HCT116 (cell line): ENCODE results near the gene KCNQ1OT1. TPM values are rescaled to one million over a fixed set of nuclear protein-coding genes. Genes with fewer than 3 reads are reported as not detected.

Experiments
- ATAC-seq: fragments of 200-7000 bp; cut with Tn5 transposase; 2 replicates; pipeline ENCODE4 v1.9.1; 2020; ENCODE audit warnings: mild to moderate bottlenecking, moderate library complexity
- BruUV-seq: library from RNA; stranded (reverse); fragments of 400-500 nt; replicated peaks from 2 replicates; lab custom pipeline; 2021; lab: Mats Ljungman, UMichigan
- CTCF ChIA-PET: fragments of 300-600 bp; sonication (Branson Sonifier 250); formaldehyde crosslinking; loops from one replicate; lab custom pipeline; 2021; ENCODE audit warnings: antibody characterized with exemption; lab: Charles Lee
- POLR2A ChIA-PET: fragments of 300-600, 350-600 bp; sonication (Branson Sonifier 250); formaldehyde crosslinking; loops from one replicate; lab custom pipeline; 2021; ENCODE audit warnings: antibody characterized with exemption; lab: Charles Lee
- RAD21 ChIA-PET, 2 experiments: fragments of 300-600 bp; sonication (Branson Sonifier 250); formaldehyde crosslinking; loops; one replicate each; lab custom pipeline; 2023; ENCODE audit warnings: low total read pairs in 2 of 2; ENCODE audit not compliant: uncharacterized antibody in 2 of 2, unreplicated experiment in 2 of 2, low non-redundant PET in 1 of 2; lab: Charles Lee
- DNase-seq: peaks from one replicate; pipeline ENCODE4 v3.0.0-alpha.2; 2010; ENCODE audit warnings: low read depth, low spot score
- H2AFZ ChIP-seq: fragments of 200-600 bp; shearing (Covaris generic), sonication (generic); 2 replicates; pipeline ENCODE4 v1.6.1; 2017; ENCODE audit warnings: low read depth, mixed run types, mixed read lengths, antibody characterized with exemption, low read length; ENCODE audit not compliant: poor library complexity, severe bottlenecking
- H3K27ac ChIP-seq: 2 replicates; pipeline ENCODE4 v1.5.1; 2012; ENCODE audit warnings: low read depth, low read length
- H3K27me3 ChIP-seq: fragments of 200-600 bp; sonication (generic); 2 replicates; pipeline ENCODE4 v1.6.1; 2016; ENCODE audit warnings: mixed run types, low read length, mixed read lengths; ENCODE audit not compliant: insufficient read depth
- H3K36me3 ChIP-seq, 2 experiments: fragments of 200-500 bp in 1 of 2; fragments of 200-600 bp in 1 of 2; sonication (Bioruptor generic) in 1 of 2; sonication (generic) in 1 of 2; 2 replicates each; pipeline versions ENCODE4 v1.5.1 to v1.6.1; 2014 to 2016; ENCODE audit warnings: low read length in 2 of 2, inconsistent platforms in 1 of 2, mixed read lengths in 1 of 2, mixed run types in 1 of 2; ENCODE audit not compliant: insufficient read depth in 2 of 2, control insufficient read depth in 1 of 2
- H3K4me1 ChIP-seq, 2 experiments: fragments of 200-600 bp in 1 of 2; sonication (generic) in 1 of 2; 2 replicates each; pipeline versions ENCODE4 v1.5.1 to v1.6.1; 2012 to 2017; ENCODE audit warnings: low read length in 2 of 2, inconsistent platforms in 1 of 2, mild to moderate bottlenecking in 1 of 2, mixed read lengths in 1 of 2, mixed run types in 1 of 2, moderate library complexity in 1 of 2; ENCODE audit not compliant: insufficient read depth in 2 of 2, control insufficient read depth in 1 of 2
- H3K4me2 ChIP-seq: fragments of 200-600 bp; sonication (generic); 2 replicates; pipeline ENCODE4 v1.6.1; 2017; ENCODE audit warnings: mixed run types, low read length, mixed read lengths
- H3K4me3 ChIP-seq, 2 experiments: fragments of 200-600 bp in 1 of 2; sonication (generic) in 1 of 2; replicated peaks in 1 of 2; 2 replicates each; pipeline ENCODE4 v1.5.1; 2011 to 2016; ENCODE audit warnings: low read length in 2 of 2, control low read depth in 1 of 2, low read depth in 1 of 2, mild to moderate bottlenecking in 1 of 2, mixed read lengths in 1 of 2, mixed run types in 1 of 2
- H3K79me2 ChIP-seq: fragments of 200-600 bp; sonication (generic); 2 replicates; pipeline ENCODE4 v1.6.1; 2017; ENCODE audit warnings: mild to moderate bottlenecking, mixed run types, low read length, moderate library complexity, mixed read lengths; ENCODE audit not compliant: insufficient read depth
- H3K9ac ChIP-seq: fragments of 200-600 bp; sonication (generic); 2 replicates; pipeline ENCODE4 v1.6.1; 2016; ENCODE audit warnings: low read length, mixed read lengths
- H3K9me2 ChIP-seq: fragments of 200-600 bp; sonication (generic), shearing (Covaris generic); 2 replicates; pipeline ENCODE4 v1.6.1; 2017; ENCODE audit warnings: mixed run types, mild to moderate bottlenecking, moderate library complexity; ENCODE audit not compliant: insufficient read depth
- H3K9me3 ChIP-seq, 2 experiments: fragments of 200-500 bp in 1 of 2; fragments of 200-600 bp in 1 of 2; sonication (Bioruptor generic) in 1 of 2; sonication (generic) in 1 of 2; 2 replicates each; pipeline ENCODE4 v1.6.1; 2014 to 2017; ENCODE audit warnings: low read length in 2 of 2, mixed read lengths in 2 of 2, inconsistent platforms in 1 of 2, low read depth in 1 of 2, mild to moderate bottlenecking in 1 of 2, mixed run types in 1 of 2, moderate library complexity in 1 of 2; ENCODE audit not compliant: control insufficient read depth in 1 of 2, insufficient read depth in 1 of 2
- H4K20me1 ChIP-seq: fragments of 200-600 bp; sonication (generic), shearing (Covaris generic); 2 replicates; pipeline ENCODE4 v1.6.1; 2017; ENCODE audit warnings: mixed run types, mild to moderate bottlenecking, moderate library complexity; ENCODE audit not compliant: insufficient read depth
- CBX3 ChIP-seq: IDR thresholded peaks from 2 replicates; pipeline ENCODE4 v1.6.1; 2012; ENCODE audit warnings: low read depth
- EGR1 ChIP-seq: IDR thresholded peaks from 2 replicates; pipeline ENCODE4 v1.6.1; 2012; ENCODE audit warnings: low read depth
- ELF1 ChIP-seq: IDR thresholded peaks from 2 replicates; pipeline ENCODE4 v1.6.1; 2012; ENCODE audit warnings: low read depth, borderline replicate concordance
- EZH2phosphoT487 ChIP-seq: fragments of 200-600 bp; IDR thresholded peaks from 2 replicates; pipeline ENCODE4 v1.6.1; 2018; ENCODE audit warnings: antibody characterized with exemption, borderline replicate concordance
- FOSL1 ChIP-seq: IDR thresholded peaks from 2 replicates; pipeline ENCODE4 v1.6.1; 2012; ENCODE audit warnings: low read depth
- POLR2A ChIP-seq: IDR thresholded peaks from 2 replicates; pipeline ENCODE4 v1.7.0; 2011; ENCODE audit warnings: borderline replicate concordance; ENCODE audit not compliant: insufficient read depth, insufficient read length; ENCODE audit errors: extremely low read depth
- POLR2AphosphoS5 ChIP-seq: IDR thresholded peaks from 2 replicates; pipeline ENCODE4 v1.6.1; 2011; ENCODE audit warnings: mild to moderate bottlenecking, low read depth, low read length, moderate library complexity
- RAD21 ChIP-seq: IDR thresholded peaks from 2 replicates; pipeline ENCODE4 v1.6.1; 2012; ENCODE audit warnings: low read depth, mild to moderate bottlenecking
- REST ChIP-seq: IDR thresholded peaks from 2 replicates; pipeline ENCODE4 v1.6.1; 2012; ENCODE audit warnings: low read depth
- SIN3A ChIP-seq: IDR thresholded peaks from 2 replicates; pipeline ENCODE4 v1.6.1; 2012; ENCODE audit warnings: low read depth
- YY1 ChIP-seq: IDR thresholded peaks from 2 replicates; pipeline ENCODE4 v1.6.1; 2011; ENCODE audit warnings: low read length, low read depth, moderate library complexity, mild to moderate bottlenecking; ENCODE audit not compliant: insufficient replicate concordance; ENCODE audit errors: extremely low read depth
- intact Hi-C: fragments of 100-400 bp; cut with micrococcal nuclease; formaldehyde crosslinking; loops from 2 replicates; pipeline ENCODE4 v1.10.0; 2022
- total RNA-seq: library from RNA; stranded (reverse); gene quantifications from one replicate; pipeline ENCODE4 v1.2.1, GENCODE V29; 2021; ENCODE audit not compliant: unreplicated experiment

Gene KCNQ1OT1
- total RNA-seq, 1 experiment from 2014 or later: 1.1 TPM

GRCh38 chr11:2593393-2593950 is 106.3 kb downstream of the KCNQ1OT1 start:
- no peaks in the 10 kb centered on the region for H3K4me1 ChIP-seq
- no peak for ATAC-seq
- H4K20me1 ChIP-seq: no peaks in the 10 kb centered on the region
- peaks cover 3 to 8% of the 10 kb centered on the region in 2 experiments; a peak in 2 of 4 replicates for H3K9me3 ChIP-seq
- H3K27me3 ChIP-seq: no peaks in the 10 kb centered on the region
- H3K79me2 ChIP-seq: no peaks in the 10 kb centered on the region
- POLR2A ChIA-PET: no interaction called here
- no peaks in the 10 kb centered on the region for H3K9me2 ChIP-seq
- no TSS peak for BruUV-seq
- no peak overlapping the region for H2AFZ ChIP-seq
- H3K4me3 ChIP-seq: no peak overlapping the region
- no peak overlapping the region for H3K9ac ChIP-seq
- H3K4me2 ChIP-seq: no peak overlapping the region
- CTCF ChIA-PET: no interaction called here
- DNase-seq: no peak
- TF ChIP-seq REST (no peak), YY1 (no peak), EZH2phosphoT487 (no peak), FOSL1 (no peak), CBX3 (no peak), EGR1 (no peak), POLR2A (no peak), SIN3A (no peak), ELF1 (no peak), POLR2AphosphoS5 (no peak), RAD21 (no peak)
- H3K36me3 ChIP-seq: no peaks in the 10 kb centered on the region
- intact Hi-C loops: loop anchor here (5.0 kb wide), 1 partner anchor 49 kb away; no protein-coding TSS in a partner anchor
- H3K27ac ChIP-seq: no peak overlapping the region
- RAD21 ChIA-PET: no interaction called here
